Brain microvascular endothelial cell (primary cell): ENCODE measurements around the gene SLCO3A1.

Experiments used
- DNase-seq: peaks from one replicate; pipeline ENCODE4 v3.0.0-alpha.2; 2020
- H3K27ac ChIP-seq: fragments of 250-450 bp; sonication (Bioruptor Pico); 2 replicates; pipeline ENCODE4 v1.5.1; 2020; ENCODE audit warnings: mild to moderate bottlenecking, moderate library complexity
- H3K27me3 ChIP-seq: fragments of 250-450 bp; sonication (Bioruptor Pico); replicated peaks from 2 replicates; pipeline ENCODE4 v1.5.1; 2020; ENCODE audit warnings: mild to moderate bottlenecking
- H3K36me3 ChIP-seq: fragments of 250-450 bp; sonication (Bioruptor Pico); replicated peaks from 2 replicates; pipeline ENCODE4 v1.5.1; 2020; ENCODE audit warnings: mild to moderate bottlenecking
- H3K4me3 ChIP-seq: 2 replicates; pipeline ENCODE4 v1.5.1; 2011; ENCODE audit warnings: low read depth, mild to moderate bottlenecking, control low read depth, low read length, moderate library complexity
- in situ Hi-C: cut with HindIII; loops from 2 replicates; pipeline ENCODE4 v1.10.0; 2017; ENCODE audit warnings: low sequenced_read_pairs, low pct_ligation_motif_present
- TF ChIP-seq, protein P1 (sequence below): IDR thresholded peaks from 2 replicates; pipeline ENCODE4 v1.5.1; 2011; ENCODE audit warnings: low read depth, mild to moderate bottlenecking, moderate library complexity, low read length, control low read depth, inconsistent platforms; ENCODE audit errors: missing control alignments

SLCO3A1 gene

DNA sequence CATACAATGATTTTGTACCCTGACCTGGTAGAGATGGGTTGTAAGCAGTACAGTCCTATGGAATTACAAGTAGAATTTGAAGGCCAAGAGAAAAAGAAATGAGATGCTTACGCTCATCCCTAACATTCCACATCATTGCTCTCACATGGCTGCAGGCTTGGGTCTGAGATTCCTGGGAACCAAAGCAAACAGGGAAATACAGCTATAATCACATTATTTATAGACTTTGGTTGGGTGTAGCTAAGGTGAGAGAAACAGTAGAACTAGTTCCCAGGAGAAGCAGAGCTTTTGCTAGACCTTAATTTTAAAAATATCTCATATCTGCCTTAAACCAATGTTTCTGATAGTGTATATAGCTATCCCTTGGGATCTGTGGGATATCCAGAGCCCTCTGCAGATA is 51.4 kb downstream of the SLCO3A1 start:
- no peak overlapping the region for H3K4me3 ChIP-seq
- no peaks in the 10 kb centered on the region for H3K36me3 ChIP-seq
- no peak for DNase-seq
- H3K27me3 ChIP-seq, result no peaks in the 10 kb centered on the region
- TF ChIP-seq, protein P1, sequence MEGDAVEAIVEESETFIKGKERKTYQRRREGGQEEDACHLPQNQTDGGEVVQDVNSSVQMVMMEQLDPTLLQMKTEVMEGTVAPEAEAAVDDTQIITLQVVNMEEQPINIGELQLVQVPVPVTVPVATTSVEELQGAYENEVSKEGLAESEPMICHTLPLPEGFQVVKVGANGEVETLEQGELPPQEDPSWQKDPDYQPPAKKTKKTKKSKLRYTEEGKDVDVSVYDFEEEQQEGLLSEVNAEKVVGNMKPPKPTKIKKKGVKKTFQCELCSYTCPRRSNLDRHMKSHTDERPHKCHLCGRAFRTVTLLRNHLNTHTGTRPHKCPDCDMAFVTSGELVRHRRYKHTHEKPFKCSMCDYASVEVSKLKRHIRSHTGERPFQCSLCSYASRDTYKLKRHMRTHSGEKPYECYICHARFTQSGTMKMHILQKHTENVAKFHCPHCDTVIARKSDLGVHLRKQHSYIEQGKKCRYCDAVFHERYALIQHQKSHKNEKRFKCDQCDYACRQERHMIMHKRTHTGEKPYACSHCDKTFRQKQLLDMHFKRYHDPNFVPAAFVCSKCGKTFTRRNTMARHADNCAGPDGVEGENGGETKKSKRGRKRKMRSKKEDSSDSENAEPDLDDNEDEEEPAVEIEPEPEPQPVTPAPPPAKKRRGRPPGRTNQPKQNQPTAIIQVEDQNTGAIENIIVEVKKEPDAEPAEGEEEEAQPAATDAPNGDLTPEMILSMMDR, result no peak
- H3K27ac ChIP-seq, result no peak overlapping the region
- in situ Hi-C loops, result no loop called here

DNA sequence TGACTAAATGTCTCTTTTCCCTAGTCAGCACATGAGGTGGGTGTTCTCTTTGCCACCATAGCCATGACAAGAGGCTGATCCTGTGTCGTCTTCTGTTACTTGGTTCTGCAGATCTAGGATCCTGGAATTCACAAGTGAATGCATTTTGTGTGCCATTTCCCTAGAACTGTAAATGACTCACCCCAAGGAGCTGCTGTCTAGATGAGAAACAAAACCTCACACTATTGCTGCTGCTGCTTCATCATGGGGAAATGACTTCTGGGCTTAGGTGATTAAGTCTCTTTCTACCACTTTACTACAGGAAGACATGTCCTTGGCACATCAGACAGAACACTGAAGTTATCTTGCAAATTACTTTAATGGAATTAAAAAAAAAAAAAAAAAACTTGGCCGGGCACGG is 54.9 kb downstream of the SLCO3A1 start:
- TF ChIP-seq, protein P1, result no peak
- no peak for DNase-seq
- Histone ChIP-seq H3K27ac (no peak overlapping the region), H3K36me3 (no peaks in the 10 kb centered on the region), H3K27me3 (no peaks in the 10 kb centered on the region), H3K4me3 (no peak overlapping the region)
- in situ Hi-C loops, result no loop called here

DNA sequence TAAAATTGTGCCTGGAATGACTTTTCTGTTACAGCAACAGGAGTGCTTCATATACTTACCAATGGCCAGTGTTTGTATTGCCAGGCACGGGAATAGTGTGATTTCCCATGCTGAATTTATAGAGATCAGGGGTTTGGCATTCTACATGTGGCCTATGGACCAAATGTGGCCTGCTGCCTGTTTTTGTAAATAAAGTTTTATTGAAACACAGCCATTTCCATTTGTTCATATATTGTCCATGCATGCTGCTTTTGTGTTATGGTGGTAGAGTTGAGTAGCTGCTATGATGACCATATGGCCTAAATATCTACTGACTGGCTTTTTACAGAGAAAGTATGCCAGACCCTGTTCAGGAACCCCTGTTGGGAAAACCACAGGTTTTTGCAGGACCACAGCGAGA is 55.6 kb downstream of the SLCO3A1 start:
- no peak for DNase-seq
- TF ChIP-seq, protein P1, result no peak

DNA sequence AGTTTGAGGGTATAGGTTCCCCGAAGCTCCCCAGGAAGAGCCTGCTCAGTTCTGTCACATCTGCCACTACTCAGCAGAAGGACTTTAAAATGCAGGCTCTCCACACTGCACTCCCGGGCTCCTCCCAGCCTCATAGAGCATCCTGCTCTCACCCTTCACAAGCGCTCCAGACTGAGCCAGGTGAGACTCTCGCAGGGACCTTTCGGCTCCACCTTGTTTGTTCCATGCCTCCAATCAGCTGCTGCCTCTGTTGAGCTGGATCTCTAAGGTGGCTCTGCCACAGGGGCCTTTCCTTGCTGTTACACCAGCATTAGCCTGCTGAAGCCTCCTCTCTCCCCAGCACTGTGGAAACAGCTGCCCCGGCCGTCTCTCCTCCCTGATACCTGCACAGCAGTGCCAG is 56.1 kb downstream of the SLCO3A1 start:
- DNase-seq, result no peak
- Histone ChIP-seq H3K27me3 (no peaks in the 10 kb centered on the region), H3K27ac (no peak overlapping the region), H3K36me3 (no peaks in the 10 kb centered on the region), H3K4me3 (no peak overlapping the region)
- in situ Hi-C loops, result no loop called here
- TF ChIP-seq, protein P1, result no peak

More for the DNA sequence above, 55.6 kb downstream of the SLCO3A1 start:
- in situ Hi-C loops, result no loop called here
- Histone ChIP-seq H3K27me3 (no peaks in the 10 kb centered on the region), H3K4me3 (no peak overlapping the region), H3K36me3 (no peaks in the 10 kb centered on the region), H3K27ac (no peak overlapping the region)

DNA sequence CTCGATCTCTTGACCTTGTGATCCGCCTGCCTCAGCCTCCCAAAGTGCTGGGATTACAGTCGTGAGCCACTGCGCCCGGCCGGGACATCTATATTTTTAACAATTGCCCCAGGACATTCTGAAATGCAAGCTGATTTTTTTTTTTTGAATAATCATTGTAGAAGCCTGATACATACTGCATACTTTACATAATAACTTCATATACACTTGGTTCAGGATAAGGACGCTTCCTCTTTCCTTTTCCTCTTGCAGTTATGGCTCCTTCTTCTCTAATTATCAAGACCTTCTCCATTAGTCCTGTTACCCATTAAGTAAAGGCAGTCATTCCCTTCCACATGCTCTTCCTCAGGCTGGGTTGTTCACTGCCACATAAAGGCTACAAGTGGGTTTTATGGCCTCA is 58.3 kb downstream of the SLCO3A1 start:
- no peak overlapping the region for H3K27ac ChIP-seq
- in situ Hi-C loops, result no loop called here

DNA sequence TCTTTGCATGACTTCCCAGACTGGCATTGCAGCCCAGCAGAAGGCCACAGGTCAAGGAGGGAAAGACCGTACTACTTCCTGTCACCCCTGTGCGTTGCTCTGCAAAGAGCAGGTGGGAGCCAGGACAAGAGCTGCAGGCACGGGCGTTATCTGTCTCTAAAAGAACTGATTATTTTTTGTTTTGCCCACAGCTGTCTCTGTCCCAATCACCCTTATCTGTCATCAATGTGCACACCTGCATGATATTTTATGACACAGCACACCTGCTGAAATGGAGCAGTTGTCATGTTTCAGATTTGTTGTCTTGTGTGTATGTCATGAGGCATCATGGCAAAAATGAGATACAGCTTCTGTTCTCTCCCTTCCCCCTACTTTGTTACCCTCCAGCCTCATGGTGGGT is 58.8 kb downstream of the SLCO3A1 start:
- DNase-seq, result no peak
- Histone ChIP-seq H3K4me3 (no peak overlapping the region), H3K27me3 (no peaks in the 10 kb centered on the region), H3K36me3 (no peaks in the 10 kb centered on the region), H3K27ac (no peak overlapping the region)
- in situ Hi-C loops, result no loop called here
- TF ChIP-seq, protein P1, result no peak

More for the DNA sequence above, 58.3 kb downstream of the SLCO3A1 start:
- Histone ChIP-seq H3K4me3 (no peak overlapping the region), H3K27me3 (no peaks in the 10 kb centered on the region), H3K36me3 (no peaks in the 10 kb centered on the region)
- TF ChIP-seq, protein P1, result no peak
- DNase-seq, result no peak
